SK-N-MC (cell line): ENCODE measurements around the gene SF1.

ENCODE experiments used
- DNase-seq: peaks from one replicate; pipeline ENCODE4 v3.0.0-alpha.2; 2011; ENCODE audit warnings: low read depth, low spot score
- H3K27ac ChIP-seq: fragments of 200-600 bp; sonication (generic); 2 replicates; pipeline ENCODE4 v1.5.1; 2016; ENCODE audit warnings: mixed run types
- H3K36me3 ChIP-seq: fragments of 200-600 bp; sonication (generic); 2 replicates; pipeline ENCODE4 v1.6.1; 2017; ENCODE audit warnings: antibody characterized with exemption, low read length, mixed read lengths; ENCODE audit not compliant: insufficient read depth
- H3K4me3 ChIP-seq: fragments of 200-600 bp; sonication (generic); 2 replicates; pipeline ENCODE4 v1.5.1; 2016
- H3K9ac ChIP-seq: fragments of 200-600 bp; sonication (generic); 2 replicates; pipeline ENCODE4 v1.8.0; 2017; ENCODE audit warnings: mixed run types, mixed read lengths; ENCODE audit not compliant: insufficient read length
- H3K9me3 ChIP-seq: fragments of 200-600 bp; sonication (generic); 2 replicates; pipeline ENCODE4 v1.6.1; 2017; ENCODE audit warnings: low read depth, mild to moderate bottlenecking, antibody characterized with exemption, low read length, moderate library complexity, mixed read lengths
- EZH2 ChIP-seq: fragments of 200-600 bp; sonication (generic); IDR thresholded peaks from one replicate; pipeline ENCODE4 v1.6.1; 2017; ENCODE audit warnings: antibody characterized with exemption
- FOXP2 ChIP-seq: optimal IDR thresholded peaks from 2 replicates; pipeline ENCODE3; 2011; ENCODE audit warnings: mild to moderate bottlenecking, moderate library complexity; ENCODE audit not compliant: insufficient read depth; ENCODE audit errors: extremely low read length, control extremely low read depth
- POLR2AphosphoS5 ChIP-seq: IDR thresholded peaks from 2 replicates; pipeline ENCODE4 v1.6.1; 2012; ENCODE audit warnings: mild to moderate bottlenecking, low read depth, low read length, borderline replicate concordance

The SF1 gene

GRCh38 chr11:64718780-64719124 lies 59.6 kb downstream of the SF1 start:
- DNase-seq: no peak
- no peak overlapping the region for H3K27ac ChIP-seq
- H3K9me3 ChIP-seq: no peaks in the 10 kb centered on the region
- TF ChIP-seq POLR2AphosphoS5: no peak
- TF ChIP-seq FOXP2: no peak
- no peak for TF ChIP-seq EZH2
- H3K9ac ChIP-seq: no peak overlapping the region
- H3K4me3 ChIP-seq: no peak overlapping the region
- H3K36me3 ChIP-seq: no peaks in the 10 kb centered on the region

DNA sequence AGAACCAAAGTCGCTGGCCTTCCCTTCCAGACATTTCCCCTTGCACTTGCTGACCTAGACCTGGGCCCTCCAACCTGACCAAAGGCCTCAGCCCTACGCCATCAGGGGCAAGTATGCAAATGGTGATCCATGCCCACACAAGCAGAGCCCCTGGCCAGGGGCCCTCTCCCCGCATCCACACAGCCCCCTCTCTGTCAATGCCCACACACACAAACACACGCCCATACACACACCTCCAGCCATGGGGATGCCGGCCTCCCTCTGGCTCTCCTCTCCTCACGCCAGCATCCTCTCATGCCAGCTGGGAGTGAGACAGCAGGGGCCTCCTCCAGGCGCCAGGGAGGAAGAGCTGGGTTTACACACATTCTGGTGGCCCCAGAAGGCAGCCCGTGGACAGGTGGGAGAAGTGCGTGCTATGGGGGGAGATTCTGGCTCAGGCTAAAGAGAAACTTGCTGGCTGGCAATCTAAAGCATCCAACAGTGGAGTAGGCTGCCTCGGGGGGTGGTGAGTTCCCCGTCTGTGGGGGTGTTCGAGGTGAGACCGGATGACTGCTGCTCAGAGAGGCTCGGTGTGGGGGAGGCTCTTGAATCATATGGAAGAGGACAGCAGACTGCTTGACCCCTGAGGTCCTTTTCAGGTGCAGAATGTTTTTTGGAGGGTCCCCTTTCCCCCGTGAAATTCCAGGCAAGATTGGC lies 60.1 kb downstream of the SF1 start:
- Histone ChIP-seq H3K27ac (no peak overlapping the region), H3K36me3 (no peaks in the 10 kb centered on the region), H3K4me3 (no peak overlapping the region), H3K9me3 (no peaks in the 10 kb centered on the region), H3K9ac (no peak overlapping the region)
- TF ChIP-seq FOXP2: no peak
- no peak for TF ChIP-seq POLR2AphosphoS5
- no peak for TF ChIP-seq EZH2
- DNase-seq: no peak

- TF ChIP-seq FOXP2: no peak
- no peak for TF ChIP-seq POLR2AphosphoS5
- Histone ChIP-seq H3K36me3 (no peaks in the 10 kb centered on the region), H3K4me3 (no peak overlapping the region), H3K9me3 (no peaks in the 10 kb centered on the region), H3K9ac (no peak overlapping the region), H3K27ac (no peak overlapping the region)
- DNase-seq: no peak
These were observed 61.1 kb downstream of the SF1 start for GRCh38 chr11:64717268-64717578.

DNA sequence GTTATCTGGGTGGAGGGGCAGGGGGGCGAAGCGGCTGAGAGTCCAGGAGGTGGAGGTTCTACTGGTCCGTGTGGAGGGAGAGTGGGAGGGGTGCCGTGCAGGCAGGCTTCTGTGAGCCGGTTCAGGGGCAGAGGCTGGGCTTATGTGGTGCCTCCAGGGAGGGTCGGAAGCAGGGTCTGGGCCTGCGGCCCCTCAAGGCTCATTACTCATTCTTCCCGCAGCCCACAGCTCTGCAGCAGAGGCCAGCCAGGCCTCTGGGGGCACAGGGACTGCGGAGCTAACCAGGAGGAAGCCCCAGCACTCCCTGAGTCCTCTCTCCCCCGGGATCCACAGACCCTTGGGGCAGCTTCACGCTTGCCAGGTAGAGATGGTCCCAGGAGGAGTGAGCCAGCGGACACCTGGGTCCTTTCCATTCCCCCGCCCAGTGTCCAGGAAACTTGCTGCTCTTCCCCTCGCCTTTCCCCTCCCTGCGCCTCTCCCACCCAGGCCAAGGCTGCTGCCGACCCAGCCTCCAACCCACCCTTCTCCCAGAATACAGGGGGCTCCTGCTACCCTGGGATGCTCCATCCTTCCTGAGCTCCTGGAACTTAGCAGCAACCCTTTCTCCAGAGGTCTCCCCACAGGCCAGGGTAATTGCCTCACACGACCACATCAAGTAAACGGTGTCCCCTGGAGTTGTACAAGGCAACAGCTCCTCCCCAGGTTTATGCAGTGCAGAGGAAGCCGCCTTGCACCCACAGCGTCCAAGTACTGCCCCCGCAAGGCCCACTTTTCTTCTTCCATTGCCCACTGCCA lies 61.7 kb downstream of the SF1 start:
- no peaks in the 10 kb centered on the region for H3K9me3 ChIP-seq
- no peak overlapping the region for H3K27ac ChIP-seq
- H3K9ac ChIP-seq: no peak overlapping the region
- no peak for DNase-seq
- no peak overlapping the region for H3K4me3 ChIP-seq
- no peaks in the 10 kb centered on the region for H3K36me3 ChIP-seq
- no peak for TF ChIP-seq FOXP2
- no peak for TF ChIP-seq EZH2
- TF ChIP-seq POLR2AphosphoS5: no peak

- Histone ChIP-seq H3K27ac (no peak overlapping the region), H3K9me3 (no peaks in the 10 kb centered on the region), H3K9ac (no peak overlapping the region), H3K36me3 (no peaks in the 10 kb centered on the region), H3K4me3 (no peak overlapping the region)
- DNase-seq: no peak
- TF ChIP-seq FOXP2 (no peak), POLR2AphosphoS5 (no peak), EZH2 (no peak)
These were observed 62.4 kb downstream of the SF1 start for GRCh38 chr11:64715756-64716472.

- Histone ChIP-seq H3K9ac (no peak overlapping the region), H3K27ac (no peak overlapping the region), H3K4me3 (no peak overlapping the region), H3K9me3 (no peaks in the 10 kb centered on the region), H3K36me3 (no peaks in the 10 kb centered on the region)
- DNase-seq: no peak
- TF ChIP-seq EZH2 (no peak), FOXP2 (no peak), POLR2AphosphoS5 (no peak)
These were observed 63.2 kb downstream of the SF1 start for GRCh38 chr11:64715110-64715509.

- Histone ChIP-seq H3K27ac (no peak overlapping the region), H3K9me3 (no peaks in the 10 kb centered on the region), H3K36me3 (no peaks in the 10 kb centered on the region), H3K4me3 (no peak overlapping the region), H3K9ac (no peak overlapping the region)
- TF ChIP-seq POLR2AphosphoS5 (no peak), EZH2 (no peak), FOXP2 (no peak)
- DNase-seq: no peak
These were observed 63.7 kb downstream of the SF1 start for GRCh38 chr11:64714666-64715065.
